Endothelial cell of umbilical vein (primary cell): ENCODE measurements around the gene MYO9A. TPM values are rescaled to one million over a fixed set of nuclear protein-coding genes. Genes with fewer than 3 reads are reported as not detected.

Experiments
- BruUV-seq: library from RNA; stranded (reverse); fragments of 400-500 nt; replicated peaks from 2 replicates; lab custom pipeline; 2021; lab: Mats Ljungman, UMichigan
- CTCF ChIA-PET: fragments of 300-600, 350-600 bp; sonication (Branson Sonifier 250); formaldehyde crosslinking; loops from one replicate; lab custom pipeline; 2021; ENCODE audit warnings: antibody characterized with exemption, inconsistent platforms; lab: Charles Lee
- POLR2A ChIA-PET: fragments of 300-600, 350-600 bp; sonication (Branson Sonifier 250); formaldehyde crosslinking; loops from one replicate; lab custom pipeline; 2021; ENCODE audit warnings: antibody characterized with exemption, inconsistent platforms; lab: Charles Lee
- DNase-seq: peaks from one replicate; pipeline ENCODE4 v3.0.0-alpha.2; 2011; ENCODE audit warnings: low read depth, low spot score
- FAIRE-seq: peaks from 2 replicates; lab custom pipeline; 2011; peaks lifted over from hg19 to GRCh38; lab: Jason Lieb, UNC
- H2AFZ ChIP-seq: 2 replicates; pipeline ENCODE4 v1.6.0; 2012; ENCODE audit warnings: low read depth, low read length, control low read depth, inconsistent platforms
- H3K27ac ChIP-seq: 2 replicates; pipeline ENCODE4 v1.5.1; 2011; ENCODE audit warnings: low read depth, mild to moderate bottlenecking, control low read depth, low read length, moderate library complexity; ENCODE audit not compliant: insufficient read depth
- H3K27me3 ChIP-seq, 2 experiments: 2 replicates each; pipeline versions ENCODE4 v1.6.0 to v1.6.1; 2011; ENCODE audit warnings: low read length in 2 of 2, mixed read lengths in 1 of 2; ENCODE audit not compliant: control insufficient read depth in 2 of 2, insufficient read depth in 2 of 2
- H3K36me3 ChIP-seq, 2 experiments: 2 replicates in 1 of 2; 3 replicates in 1 of 2; pipeline ENCODE4 v1.5.1; 2011; ENCODE audit warnings: low read length in 2 of 2, mild to moderate bottlenecking in 1 of 2, moderate library complexity in 1 of 2; ENCODE audit not compliant: control insufficient read depth in 2 of 2, insufficient read depth in 2 of 2; ENCODE audit errors: extremely low read depth in 1 of 2
- H3K4me1 ChIP-seq: 3 replicates; pipeline ENCODE4 v1.5.1; 2011; ENCODE audit warnings: mild to moderate bottlenecking, low read length; ENCODE audit not compliant: control insufficient read depth, insufficient read depth; ENCODE audit errors: extremely low read depth
- H3K4me2 ChIP-seq: 2 replicates; pipeline ENCODE4 v1.6.1; 2011; ENCODE audit warnings: low read length, control low read depth, mixed read lengths; ENCODE audit not compliant: insufficient read depth
- H3K4me3 ChIP-seq, 3 experiments: fragments of 200-600 bp in 1 of 3; sonication (generic), shearing (Covaris generic) in 1 of 3; replicated peaks in 1 of 3; 2 replicates each; pipeline ENCODE4 v1.5.1; 2011 to 2016; ENCODE audit warnings: control low read depth in 3 of 3, low read length in 3 of 3, mild to moderate bottlenecking in 2 of 3, inconsistent platforms in 1 of 3, low read depth in 1 of 3, moderate library complexity in 1 of 3; ENCODE audit not compliant: insufficient read depth in 1 of 3
- H3K79me2 ChIP-seq: 2 replicates; pipeline ENCODE4 v1.6.0; 2012; ENCODE audit warnings: low read length, inconsistent platforms; ENCODE audit not compliant: control insufficient read depth, insufficient read depth
- H3K9ac ChIP-seq: replicated peaks from 2 replicates; pipeline ENCODE3; 2011; ENCODE audit warnings: low read length, control low read depth; ENCODE audit not compliant: insufficient read depth; ENCODE audit errors: extremely low read depth
- H3K9me1 ChIP-seq: replicated peaks from 3 replicates; pipeline ENCODE4 v1.6.0; 2011; ENCODE audit warnings: mild to moderate bottlenecking, low read length; ENCODE audit not compliant: control insufficient read depth, insufficient read depth; ENCODE audit errors: extremely low read depth
- H3K9me3 ChIP-seq: replicated peaks from 2 replicates; pipeline ENCODE4 v1.5.1; 2012; ENCODE audit warnings: low read length, inconsistent platforms; ENCODE audit not compliant: control insufficient read depth, insufficient read depth
- H4K20me1 ChIP-seq: replicated peaks from 2 replicates; pipeline ENCODE3; 2011; ENCODE audit warnings: mild to moderate bottlenecking, low read length; ENCODE audit not compliant: control insufficient read depth, insufficient read depth; ENCODE audit errors: extremely low read depth
- CTCF ChIP-seq, 2 donors: IDR thresholded peaks; 1 replicate in 1 of 2; 2 replicates in 1 of 2; pipeline ENCODE4 v1.5.1; 2011; ENCODE audit warnings: low read length in 2 of 2, mild to moderate bottlenecking in 2 of 2, moderate library complexity in 2 of 2, control low read depth in 1 of 2, inconsistent platforms in 1 of 2, low read depth in 1 of 2; ENCODE audit not compliant: insufficient read depth in 1 of 2; ENCODE audit errors: extremely low read depth in 1 of 2
- EZH2 ChIP-seq: IDR thresholded peaks from 2 replicates; pipeline ENCODE4 v1.6.1; 2012; ENCODE audit warnings: borderline replicate concordance, low read depth, mild to moderate bottlenecking, moderate library complexity, low read length, inconsistent platforms; ENCODE audit not compliant: severe bottlenecking
- FOS ChIP-seq: IDR thresholded peaks from 2 replicates; pipeline ENCODE4 v1.6.1; 2011; ENCODE audit warnings: mild to moderate bottlenecking, low read length, moderate library complexity, borderline replicate concordance; ENCODE audit not compliant: insufficient read depth
- GATA2 ChIP-seq: IDR thresholded peaks from 2 replicates; pipeline ENCODE4 v1.7.0; 2011; ENCODE audit warnings: low read depth, mild to moderate bottlenecking, moderate library complexity, mixed read lengths, low read length; ENCODE audit not compliant: insufficient read length, insufficient read depth
- JUN ChIP-seq: IDR thresholded peaks from 2 replicates; pipeline ENCODE4 v1.6.1; 2011; ENCODE audit warnings: borderline replicate concordance, low read depth; ENCODE audit not compliant: insufficient read length, insufficient read depth
- MAX ChIP-seq: IDR thresholded peaks from 2 replicates; pipeline ENCODE4 v1.6.1; 2011; ENCODE audit not compliant: insufficient read depth, insufficient read length
- MYC ChIP-seq: IDR thresholded peaks from one replicate; pipeline ENCODE4 v1.6.1; 2011; ENCODE audit warnings: mild to moderate bottlenecking, low read depth, low read length
- POLR2A ChIP-seq: IDR thresholded peaks from 2 replicates; pipeline ENCODE4 v1.6.1; 2012; ENCODE audit warnings: low read depth, mild to moderate bottlenecking, control low read depth, low read length
- POLR2AphosphoS5 ChIP-seq: IDR thresholded peaks from 2 replicates; pipeline ENCODE4 v1.6.1; 2012; ENCODE audit warnings: low read depth, mild to moderate bottlenecking, control low read depth, low read length, moderate library complexity; ENCODE audit not compliant: insufficient read depth
- dilution Hi-C: fragments of 300-500 bp; cut with MboI; formaldehyde crosslinking; loops from one replicate; pipeline ENCODE4 v1.15.0; 2019; ENCODE audit warnings: low sequenced_read_pairs; ENCODE audit not compliant: extremely low pct_ligation_motif_present
- intact Hi-C: fragments of 100-400 bp; cut with micrococcal nuclease; formaldehyde crosslinking; loops from one replicate; pipeline ENCODE4 v1.10.0; 2022
- polyA plus RNA-seq, 4 experiments: library from polyadenylated mRNA; depleted of rRNA in 3 of 4; stranded (reverse) in 3 of 4; unstranded in 1 of 4; fragments of >200 nt; gene quantifications; 2 replicates each; pipeline versions ENCODE4 v1.2.1 to v1.2.3, GENCODE V29; 2011 to 2012; ENCODE audit warnings: missing spikeins in 1 of 4
- total RNA-seq: library from RNA; stranded (reverse); gene quantifications from 2 replicates; pipeline ENCODE4 v1.2.3, GENCODE V29; 2021

The MYO9A gene
- total and polyA plus RNA-seq, 2 donors (not counting 3 experiments of a cell fraction or from before 2014, with no cell fraction given) = 6.4 to 30.3 TPM

DNA sequence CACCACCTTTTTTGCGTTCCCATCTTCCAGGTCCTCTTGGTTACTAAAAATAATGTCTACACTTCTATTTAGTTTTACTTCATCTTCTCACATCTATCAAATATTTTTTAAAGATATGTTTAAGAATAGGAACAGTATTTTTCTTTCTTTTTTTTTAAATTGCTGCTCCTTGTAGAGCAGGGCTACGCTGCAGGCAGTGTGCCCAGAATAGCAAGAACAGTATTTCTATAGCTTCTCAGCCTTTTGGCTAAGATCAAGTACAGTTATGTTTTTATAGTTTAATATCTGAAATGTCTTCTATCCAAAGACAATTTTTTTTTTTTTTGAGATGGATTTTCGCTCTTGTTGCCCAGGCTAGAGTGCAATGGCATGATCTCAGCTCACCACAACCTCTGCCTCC is 73.0 kb downstream of the MYO9A start:
- POLR2A ChIA-PET = interaction anchor here (0.7 kb wide), 1 partner anchor 86 kb away, joined by 3 read pairs; no protein-coding TSS in a partner anchor
- no peaks in the 10 kb centered on the region for H3K4me1 ChIP-seq
- intact Hi-C loops = no loop called here
- H4K20me1 ChIP-seq = no peaks in the 10 kb centered on the region
- TF ChIP-seq POLR2A (no peak), POLR2AphosphoS5 (no peak), FOS (no peak), MAX (no peak), EZH2 (no peak), MYC (no peak), CTCF (IDR thresholded peaks at IDR 0.05; ENCODE audit: extremely low read depth in 1 of 2, insufficient read depth in 1 of 2, low read depth in 1 of 2, low read length in 2 of 2) (no peak), GATA2 (no peak), JUN (no peak)
- no peaks in the 10 kb centered on the region for H3K9me1 ChIP-seq
- FAIRE-seq (no peak), DNase-seq (no peak)
- dilution Hi-C loops = no loop called here
- peaks cover 0 to 2% of the 10 kb centered on the region in 2 experiments for H3K36me3 ChIP-seq
- H2AFZ ChIP-seq = no peak overlapping the region
- no peak overlapping the region for H3K27ac ChIP-seq
- H3K27me3 ChIP-seq = no peaks in the 10 kb centered on the region
- H3K9ac ChIP-seq = no peak overlapping the region
- no peak overlapping the region for H3K4me2 ChIP-seq
- CTCF ChIA-PET = no interaction called here
- H3K9me3 ChIP-seq = no peaks in the 10 kb centered on the region
- no peaks in the 10 kb centered on the region for H3K79me2 ChIP-seq
- no TSS peak for BruUV-seq
- H3K4me3 ChIP-seq = no peak overlapping the region
